ENCODE data around the gene KNDC1.
"Not testable (repeated sequence)": the region's sequence is repeated elsewhere in the genome, so short reads cannot be mapped to it uniquely, and the experiment has no call there.

Gene KNDC1, protein sequence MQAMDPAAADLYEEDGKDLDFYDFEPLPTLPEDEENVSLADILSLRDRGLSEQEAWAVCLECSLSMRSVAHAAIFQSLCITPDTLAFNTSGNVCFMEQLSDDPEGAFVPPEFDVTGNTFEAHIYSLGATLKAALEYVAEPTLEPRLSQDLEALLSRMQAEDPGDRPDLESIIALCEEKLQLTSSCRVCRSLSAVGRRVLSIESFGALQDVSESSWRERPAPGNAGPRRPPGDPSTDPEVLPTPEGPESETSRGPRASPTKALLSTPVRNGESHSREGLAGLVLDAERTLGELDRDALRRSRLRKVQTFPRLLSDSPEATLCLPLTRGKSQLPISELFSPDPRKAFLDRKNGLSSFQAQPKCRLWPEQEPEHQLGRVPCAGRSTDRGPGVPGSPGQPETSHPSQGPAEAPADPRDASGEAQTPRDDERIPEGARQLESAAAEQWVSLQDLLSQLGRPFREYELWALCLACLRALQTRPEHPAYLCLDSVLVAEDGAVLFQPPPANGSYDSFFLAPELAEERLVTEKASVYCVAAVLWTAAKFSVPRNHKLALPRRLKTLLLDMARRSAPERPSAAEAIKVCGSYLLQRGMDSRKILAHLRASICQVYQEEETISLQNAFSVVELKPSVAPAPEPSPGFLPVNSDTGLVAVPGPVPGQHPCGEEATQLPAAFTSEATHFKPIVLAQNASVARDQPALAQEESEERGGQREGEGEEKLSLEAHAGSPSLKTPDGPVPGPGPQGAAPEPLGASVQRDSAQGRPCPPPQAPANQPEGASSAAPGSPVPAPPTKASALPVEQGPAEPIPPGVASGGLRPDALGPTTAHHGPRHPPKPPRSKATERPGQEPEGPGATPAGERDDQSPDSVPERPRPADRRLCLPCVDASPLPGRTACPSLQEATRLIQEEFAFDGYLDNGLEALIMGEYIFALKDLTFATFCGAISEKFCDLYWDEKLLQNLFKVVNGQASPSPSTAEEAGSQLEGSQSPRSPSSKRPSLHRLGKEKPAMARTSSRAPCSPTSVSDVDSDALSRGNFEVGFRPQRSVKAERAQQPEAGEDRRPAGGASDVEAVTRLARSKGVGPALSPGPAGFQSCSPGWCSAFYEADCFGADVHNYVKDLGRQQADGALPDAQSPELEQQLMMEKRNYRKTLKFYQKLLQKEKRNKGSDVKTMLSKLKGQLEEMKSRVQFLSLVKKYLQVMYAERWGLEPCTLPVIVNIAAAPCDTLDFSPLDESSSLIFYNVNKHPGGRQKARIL (N-terminal part only)

DNA sequence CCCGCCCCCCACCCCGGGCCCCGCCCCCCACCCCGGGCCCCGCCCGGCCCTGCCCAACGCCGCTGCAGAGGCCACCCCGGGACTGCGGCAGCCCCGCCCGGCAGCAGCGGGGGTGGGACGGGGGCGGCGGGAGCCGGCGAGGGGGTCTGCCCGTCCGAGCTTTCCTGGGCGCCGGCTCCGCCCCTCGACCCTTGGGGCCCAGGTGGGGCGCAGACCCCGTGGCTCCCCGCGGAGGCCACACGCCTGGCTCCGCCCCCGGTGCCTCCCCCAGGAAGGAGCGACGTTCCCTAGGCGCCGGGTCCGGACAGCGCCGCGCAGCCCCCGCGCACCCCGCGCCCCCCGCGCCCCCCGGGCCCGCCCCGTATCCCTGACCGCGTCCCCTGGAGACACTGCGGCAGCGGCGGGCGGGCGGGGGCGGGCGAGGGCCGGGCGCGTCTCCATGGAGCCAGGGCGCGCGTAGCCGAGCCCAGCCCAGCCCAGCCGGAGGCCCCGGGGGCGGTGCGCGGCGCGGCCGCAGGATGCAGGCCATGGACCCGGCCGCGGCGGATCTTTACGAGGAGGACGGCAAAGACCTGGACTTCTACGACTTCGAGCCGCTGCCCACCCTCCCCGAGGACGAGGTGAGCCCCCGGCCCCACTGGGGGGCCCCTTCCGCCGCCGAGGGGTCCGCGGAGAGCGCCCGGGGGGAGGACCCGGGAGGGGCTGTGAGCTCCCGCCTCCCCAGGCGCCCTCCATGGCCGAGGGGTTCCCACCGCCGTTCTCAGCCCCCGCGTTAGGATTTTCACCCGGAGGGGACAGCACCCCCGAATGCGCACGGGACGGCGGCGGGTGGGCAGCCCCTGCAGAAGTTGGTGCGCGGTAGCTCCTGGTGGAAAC lies at the start of gene KNDC1:
Gene KNDC1 (plus strand): TSS at position 270 of the 876 bp plus-strand sequence. CDS start 249 bp downstream, at position 519.
- no peak for DNase-seq

- no peak for DNase-seq
These were observed 49.3 kb upstream of the KNDC1 start for GRCh38 chr10:133110609-133111275.

DNA sequence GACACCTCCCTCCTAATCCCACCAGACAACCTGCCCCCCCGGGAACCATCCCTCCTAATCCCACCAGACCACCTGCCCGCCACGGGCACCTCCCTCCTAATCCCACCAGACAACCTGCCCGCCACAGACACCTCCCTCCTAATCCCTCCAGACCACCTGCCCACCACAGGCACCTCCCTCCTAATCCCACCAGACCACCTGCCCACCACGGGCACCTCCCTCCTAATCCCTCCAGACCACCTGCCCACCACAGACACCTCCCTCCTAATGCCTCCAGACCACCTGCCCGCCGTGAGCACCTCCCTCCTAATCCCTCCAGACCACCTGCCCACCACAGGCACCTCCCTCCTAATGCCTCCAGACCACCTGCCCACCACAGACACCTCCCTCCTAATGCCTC lies 48.4 kb upstream of the KNDC1 start:
- not testable (repeated sequence) for DNase-seq

DNA sequence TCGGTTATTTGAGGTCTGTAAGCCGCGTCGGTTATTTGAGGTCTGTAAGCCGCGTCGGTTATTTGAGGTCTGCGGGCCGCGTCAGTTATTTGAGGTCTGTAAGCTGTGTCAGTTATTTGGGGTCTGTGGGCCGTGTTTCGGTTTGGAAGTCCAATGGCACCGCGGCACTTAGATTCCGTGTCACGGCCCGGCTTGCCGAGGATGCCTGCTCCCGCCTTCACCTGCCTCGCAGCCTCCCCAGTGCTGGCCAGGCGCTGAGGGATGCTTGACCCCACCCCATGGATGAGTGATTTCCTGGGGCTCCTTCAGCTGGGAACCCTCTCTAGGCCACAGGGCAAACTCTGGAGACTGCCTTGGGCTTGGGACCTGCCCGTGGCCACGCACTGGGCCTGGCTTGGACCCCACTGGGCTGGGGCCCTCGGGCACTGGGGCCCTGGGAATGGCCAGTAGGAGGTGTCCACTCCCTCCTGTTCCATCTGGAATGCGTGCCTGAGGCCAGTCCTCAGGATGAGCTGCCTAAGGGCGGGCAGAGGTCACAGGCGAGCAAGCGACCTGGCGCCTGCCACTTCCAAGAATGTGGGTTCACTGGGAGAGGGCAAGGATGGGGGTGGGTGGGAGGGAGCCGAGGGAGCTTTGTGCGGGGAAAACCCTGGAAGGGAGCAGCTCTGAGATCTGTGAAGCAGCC lies 46.7 kb upstream of the KNDC1 start:
- DNase-seq = no peak

DNA sequence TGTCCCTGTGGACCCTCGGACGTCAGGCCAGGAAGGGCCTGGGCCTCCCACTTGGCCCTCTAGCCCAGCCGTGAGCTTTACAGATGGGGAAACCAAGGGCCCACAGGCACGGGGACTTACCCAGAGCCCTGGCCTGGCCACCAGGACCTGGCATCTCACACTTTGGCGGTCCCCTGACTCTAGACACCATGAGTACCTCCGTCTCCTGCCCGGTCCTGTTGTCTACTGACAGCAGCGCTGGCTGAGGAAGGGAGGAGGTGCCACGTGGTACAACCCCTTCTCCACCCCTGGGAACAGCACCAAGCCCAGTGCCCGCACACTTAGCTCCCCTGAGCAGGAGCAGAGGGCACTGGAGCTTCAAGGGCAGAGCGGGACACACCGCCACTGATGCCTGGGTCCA lies 46.2 kb upstream of the KNDC1 start:
- no peak for DNase-seq

DNA sequence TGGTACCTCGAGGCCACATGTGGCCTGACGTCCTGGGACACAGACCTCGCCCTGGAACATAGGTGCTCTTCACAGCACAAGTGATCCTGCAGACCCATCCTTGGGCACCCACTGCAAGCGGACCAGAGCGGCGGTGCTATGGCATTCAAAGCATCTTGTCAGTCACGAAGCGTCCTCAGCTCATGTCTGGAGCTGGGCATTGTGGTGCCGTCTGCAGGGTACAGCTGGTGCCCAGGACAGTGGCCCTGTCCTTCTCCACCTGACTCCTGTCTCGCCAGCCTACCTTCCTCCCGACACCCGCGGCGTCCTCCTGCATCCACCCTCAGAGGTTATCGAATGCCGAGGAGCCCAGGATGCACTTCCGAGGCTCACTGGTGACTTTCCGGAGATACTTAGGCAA lies 45.8 kb upstream of the KNDC1 start:
- no peak for DNase-seq

DNA sequence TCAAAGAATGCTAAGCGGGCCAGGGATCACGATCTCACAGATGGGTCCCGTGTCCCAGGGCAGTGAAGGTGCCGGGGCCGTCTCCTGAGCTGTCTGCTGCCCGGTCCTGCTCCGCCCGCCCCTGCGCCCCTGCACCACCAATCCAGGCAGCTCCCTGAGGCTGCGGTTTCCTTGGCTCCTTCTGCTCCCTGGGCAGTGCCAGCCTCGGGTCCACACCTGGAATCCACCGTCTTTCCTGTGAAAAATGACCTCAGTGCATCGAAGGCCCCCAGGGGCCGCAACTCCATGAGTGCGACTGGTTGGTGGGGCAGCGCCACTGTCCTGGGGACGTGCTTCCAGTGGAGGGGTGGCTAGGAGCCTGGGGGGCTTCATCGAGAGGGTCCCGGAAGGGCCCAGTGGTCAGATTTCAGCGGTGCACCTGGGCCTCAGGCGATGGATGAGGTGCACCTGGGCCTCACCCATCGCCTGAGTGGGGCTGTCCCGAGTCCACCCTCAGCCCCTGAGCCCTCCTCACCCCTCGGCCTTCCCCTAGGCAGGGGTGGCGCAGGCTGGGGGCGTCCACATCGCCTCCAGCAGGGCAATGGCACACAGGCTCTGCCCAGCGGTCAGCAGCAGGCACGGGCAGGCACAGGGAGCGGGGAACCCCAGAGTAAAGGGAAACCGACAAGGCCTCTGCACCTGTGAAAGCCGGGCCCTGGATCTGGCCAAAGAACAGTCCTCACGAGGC lies 45.1 kb upstream of the KNDC1 start:
- DNase-seq = no peak

GRCh38 chr10:133115453-133115842 lies 44.6 kb upstream of the KNDC1 start:
- no peak for DNase-seq

- no peak for DNase-seq
These were observed 44.0 kb upstream of the KNDC1 start for GRCh38 chr10:133115976-133116375.

DNA sequence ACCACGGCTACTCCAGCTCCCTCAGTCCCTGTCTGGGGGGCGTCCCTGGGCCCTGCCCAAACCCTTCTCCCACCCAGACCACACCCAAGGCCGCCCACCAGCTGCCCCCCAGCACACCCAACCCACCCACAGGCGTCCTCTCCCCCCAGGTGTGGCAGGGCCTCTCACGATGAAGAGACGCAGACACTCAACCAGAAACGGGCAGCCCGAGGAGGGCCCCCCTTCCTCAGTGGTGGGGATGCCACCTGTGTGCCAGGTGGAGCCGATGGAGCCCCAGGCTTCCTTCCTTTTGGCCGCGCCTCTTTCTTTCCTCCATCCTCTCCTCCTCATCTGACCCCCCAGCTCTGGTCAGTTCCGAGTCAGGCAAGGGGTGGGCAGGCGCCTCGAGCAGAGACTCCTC lies 43.6 kb upstream of the KNDC1 start:
- DNase-seq = no peak

DNA sequence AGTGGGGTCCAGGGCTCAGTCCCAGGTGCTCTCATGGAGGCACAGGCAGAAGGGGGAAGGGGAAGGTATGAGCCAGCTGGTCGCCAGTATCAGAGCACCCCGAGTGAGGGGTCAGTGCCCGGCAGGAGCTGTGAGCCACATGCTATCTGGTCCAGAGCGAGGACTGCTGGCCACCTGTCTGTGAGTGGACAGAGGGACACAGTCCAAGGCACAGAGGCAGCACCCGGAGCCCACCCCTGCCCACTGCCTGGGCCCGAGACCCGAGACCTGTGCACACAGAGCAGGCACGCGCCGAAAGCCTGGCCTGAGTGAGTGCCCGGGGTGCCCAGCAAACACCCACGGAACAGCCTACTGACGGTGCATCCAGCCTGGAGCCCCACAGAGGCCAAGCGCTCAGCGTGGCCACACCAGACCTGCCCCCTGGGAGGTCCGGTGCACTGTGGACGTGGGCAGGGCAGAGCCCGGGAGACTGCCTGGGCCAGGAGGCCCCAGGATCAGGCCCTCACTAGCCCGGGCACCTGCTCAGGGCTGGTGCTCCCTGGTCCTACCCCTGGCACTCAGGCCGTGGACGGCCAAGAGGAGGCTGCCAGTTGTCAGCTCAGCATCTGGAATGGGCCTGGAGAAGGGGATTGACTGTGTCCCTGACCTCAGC lies 42.9 kb upstream of the KNDC1 start:
- DNase-seq = no peak

GRCh38 chr10:133117688-133118071 lies 42.3 kb upstream of the KNDC1 start:
- DNase-seq = no peak

GRCh38 chr10:133121479-133121878 lies 38.5 kb upstream of the KNDC1 start:
- no peak for DNase-seq

DNA sequence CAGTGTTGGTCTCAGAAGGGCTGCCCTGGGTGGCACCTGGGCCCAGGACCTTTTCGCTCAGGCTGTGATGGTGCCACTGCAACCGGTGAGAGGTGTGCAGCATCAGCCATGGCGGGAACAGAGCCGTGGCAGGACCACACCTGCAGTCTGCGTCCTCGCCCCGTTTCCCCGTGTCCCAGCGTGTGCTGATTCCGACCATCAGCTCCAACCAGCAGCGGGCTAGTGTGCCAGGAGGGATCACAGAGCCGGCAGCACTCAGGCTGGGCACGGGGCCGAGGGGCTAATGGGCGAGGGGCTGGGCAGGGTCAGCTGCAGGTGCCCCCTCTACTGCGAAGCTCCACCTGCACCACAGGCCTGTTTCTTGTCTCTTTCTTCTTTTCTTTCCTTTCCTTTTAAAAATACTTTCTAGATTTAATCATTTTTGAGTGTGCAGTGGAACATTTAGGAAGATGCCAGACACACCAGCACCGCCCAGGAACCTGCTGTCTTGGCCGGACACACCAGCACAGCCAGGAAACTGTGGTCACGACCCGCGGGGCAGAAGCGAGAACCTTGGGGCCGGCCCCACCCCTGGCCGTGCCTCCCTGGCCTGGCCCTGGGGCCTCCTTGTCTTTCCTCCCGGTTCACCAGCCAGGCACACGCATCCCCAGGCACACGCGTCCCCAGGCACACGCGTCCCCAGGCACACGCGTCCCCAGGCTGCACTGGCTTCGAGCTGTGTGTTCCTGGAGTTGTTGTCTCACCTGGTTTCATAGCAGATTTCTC lies 37.7 kb upstream of the KNDC1 start:
- no peak for DNase-seq

- DNase-seq = no peak
These were observed 36.8 kb upstream of the KNDC1 start for GRCh38 chr10:133123050-133123745.

DNA sequence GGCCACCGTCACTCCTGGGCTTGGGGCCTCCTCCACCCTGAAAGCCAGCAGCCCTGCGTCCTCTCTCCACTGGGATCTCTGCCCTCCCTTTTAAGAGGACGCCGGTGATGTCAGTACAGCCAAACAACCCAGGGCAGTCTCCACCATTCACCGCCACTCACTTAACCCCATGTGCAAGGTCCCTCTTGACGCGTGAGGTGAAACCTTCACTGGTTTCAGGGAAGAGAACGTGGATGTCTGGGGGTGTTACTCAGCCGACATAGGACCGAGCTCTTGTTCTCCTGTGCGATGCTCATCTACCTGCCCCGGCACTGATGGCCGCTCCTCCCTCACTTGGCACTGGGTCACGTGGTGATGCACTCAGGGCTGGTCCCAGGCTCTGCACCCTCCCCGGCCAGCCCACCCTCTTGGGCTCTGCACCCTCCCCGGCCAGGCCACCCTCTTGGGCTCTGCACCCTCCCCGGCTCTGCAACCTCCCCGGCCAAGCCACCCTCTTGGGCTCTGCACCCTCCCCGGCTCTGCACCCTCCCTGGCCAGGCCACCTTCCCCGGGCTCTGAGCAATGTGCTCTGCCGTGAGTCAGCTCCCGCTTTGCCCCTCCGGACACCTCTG lies 36.2 kb upstream of the KNDC1 start:
- no peak for DNase-seq

DNA sequence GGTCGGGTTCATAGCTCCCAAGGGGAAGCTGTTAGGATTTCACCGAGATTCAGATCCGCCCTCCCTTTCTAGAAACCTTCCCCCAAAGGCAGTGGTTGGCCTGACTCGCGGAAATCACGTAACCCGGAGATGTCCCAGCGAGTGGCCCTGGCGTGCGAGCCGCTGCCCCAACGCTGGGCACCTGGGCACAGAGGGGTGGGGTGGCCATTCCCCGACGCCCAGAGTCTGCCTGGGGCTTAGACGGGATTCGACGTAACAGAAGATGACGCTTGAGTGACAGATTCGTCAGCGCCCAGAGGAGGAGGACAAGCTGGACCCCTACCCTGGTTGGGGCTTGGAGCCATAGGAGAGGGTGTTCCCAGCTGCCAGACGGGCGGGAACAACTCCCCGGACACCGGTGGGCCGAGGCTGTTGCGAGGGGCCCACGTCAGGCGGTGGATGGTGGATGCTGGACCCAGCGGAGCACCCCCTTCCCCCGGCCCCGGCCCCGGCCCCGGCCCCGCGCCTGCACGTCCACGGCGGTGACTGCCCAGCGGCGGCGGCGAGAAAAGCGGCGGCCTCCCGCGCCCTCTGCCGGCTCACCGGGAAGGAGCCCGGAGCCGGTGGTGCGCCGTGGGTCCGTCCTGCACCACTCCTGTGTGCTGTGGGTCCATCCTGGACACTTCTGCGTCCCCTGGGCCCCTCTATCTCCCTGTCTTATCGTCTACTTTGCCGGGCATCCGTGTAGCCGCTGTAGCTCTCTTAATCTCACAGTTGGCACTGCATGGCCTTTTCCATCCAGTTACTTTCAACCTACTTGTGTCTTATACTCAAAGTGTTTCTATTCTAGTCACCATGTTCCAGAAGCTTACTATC lies 35.4 kb upstream of the KNDC1 start:
- DNase-seq = no peak
